Measurements from ENCODE around the gene KLRG1. TPM values are rescaled to one million over a fixed set of nuclear protein-coding genes. Genes with fewer than 3 reads are reported as not detected.

KLRG1 gene
- total RNA-seq (2021; fragmentation: NEBNext Ultra II Directional; extraction: Animal tissue kit (Norgen Biotek cat#: 25700)) (7.9 and 9.1 TPM in 2 replicates), polyA plus RNA-seq (2011; rRNA removed) (7.0 and 12.8 TPM in 2 replicates), polyA minus RNA-seq (2011; rRNA and poly(A)+ RNA removed) (20.6 and 21.4 TPM in 2 replicates)
- polyA plus RNA-seq (2011; cell fraction: cytosol; rRNA removed): 10.4 TPM
- polyA plus RNA-seq (2011; cell fraction: nucleus; rRNA removed): 10.9 TPM
- 4.3 to 9.2 TPM (median 6.0 TPM) in 4 replicates for polyA plus RNA-seq (2012, experiment 1 of 2)
- 2.8 TPM for polyA plus RNA-seq (2012, experiment 2 of 2)
- 6.2 TPM for polyA plus RNA-seq (2013, experiment 1 of 2)
- 6.7 TPM for polyA plus RNA-seq (2013, experiment 2 of 2)
- polyA minus RNA-seq (2011; cell fraction: cytosol; rRNA and poly(A)+ RNA removed): 15.0 TPM
- 38.9 TPM for polyA minus RNA-seq (2011; cell fraction: nucleus; rRNA and poly(A)+ RNA removed)
- long read RNA-seq, experiment 1, partial matches to known transcripts: 1 of 5 reads
- long read RNA-seq, experiment 1, other reads (novel, unspliced or antisense): 1 of 5 reads
- long read RNA-seq, experiment 2, partial matches to known transcripts: 0 of 13 reads
- long read RNA-seq, experiment 2, other reads (novel, unspliced or antisense): 4 of 13 reads

DNA sequence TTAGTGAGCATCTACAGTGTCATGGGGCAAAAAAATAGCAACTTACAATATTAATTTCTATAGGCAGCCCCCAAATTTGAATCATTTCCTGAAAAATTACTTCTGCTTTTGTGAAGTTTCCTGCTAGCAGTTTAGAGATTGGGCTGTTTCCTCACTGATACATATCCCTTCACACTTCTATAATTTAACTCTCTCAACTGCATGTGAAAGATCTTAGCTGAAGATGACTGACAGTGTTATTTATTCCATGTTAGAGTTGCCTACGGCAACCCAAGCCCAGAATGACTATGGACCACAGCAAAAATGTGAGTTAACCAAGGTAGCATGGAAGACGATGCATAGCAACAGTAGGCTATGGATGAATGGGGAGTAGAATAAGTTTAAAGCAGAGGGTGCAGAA, at the start of gene KLRG1:
Gene KLRG1, plus strand, starts transcription at position 134 of the 400 bp plus-strand sequence. Its CDS starts 90 bp downstream, at position 224.
- CTCF ChIA-PET (ENCODE audit: partially characterized antibody): interaction anchor here (0.7 to 1.1 kb wide), 4 partner anchors 10 to 380 kb away, joined by 3 read pairs; no protein-coding TSS in a partner anchor
- Histone ChIP-seq H3K27me3 (replicated peaks in 1 of 4; ENCODE audit: control insufficient read depth in 3 of 4, extremely low read depth in 1 of 4, insufficient read depth in 3 of 4, low read length in 3 of 4) (no peaks in the 10 kb centered on the region), H2BK20ac (ENCODE audit: low read length) (no peak within 1 kb of the TSS), H2AFZ (ENCODE audit: low read length) (no peak within 1 kb of the TSS), H3K36me3 (ENCODE audit: control insufficient read depth in 2 of 4, insufficient read depth in 4 of 4, low read length in 3 of 4) (no peaks in the 10 kb centered on the region), H3K14ac (ENCODE audit: insufficient read length) (no peak within 1 kb of the TSS), H3K4me2 (ENCODE audit: insufficient read depth in 1 of 2, low read depth in 2 of 2, low read length in 2 of 2) (no peak within 1 kb of the TSS), H3K9me3 (ENCODE audit: insufficient read depth in 2 of 2, low read depth in 1 of 2, low read length in 1 of 2) (no peaks in the 10 kb centered on the region), H3K27ac (ENCODE audit: low read depth, low read length) (no peak within 1 kb of the TSS), H3K9ac (replicated peaks in 1 of 4; ENCODE audit: extremely low read depth in 1 of 4, low read depth in 3 of 4, low read length in 3 of 4) (no peak within 1 kb of the TSS), H3K79me1 (ENCODE audit: low read depth, low read length) (no peaks in the 10 kb centered on the region), H3K4me3 (ENCODE audit: extremely low read depth in 1 of 4, insufficient read depth in 2 of 4, low read depth in 3 of 4, low read length in 4 of 4) (no peak within 1 kb of the TSS), H2AK5ac (ENCODE audit: low read depth, low read length) (no peak within 1 kb of the TSS), H3K4me1 (replicated peaks in 1 of 4; ENCODE audit: control insufficient read depth in 3 of 4, insufficient read depth in 4 of 4, low read length in 3 of 4) (no peaks in the 10 kb centered on the region), H2BK15ac (ENCODE audit: low read length) (no peak within 1 kb of the TSS), H3K56ac (replicated peaks; ENCODE audit: insufficient read length, low read depth, low read length) (no peak within 1 kb of the TSS), H4K20me1 (replicated peaks in 1 of 2; ENCODE audit: control insufficient read depth in 1 of 2, insufficient read depth in 2 of 2, low read length in 2 of 2) (no peaks in the 10 kb centered on the region), H3K23me2 (ENCODE audit: low read depth, low read length) (no peaks in the 10 kb centered on the region), H4K5ac (ENCODE audit: insufficient read length, low read depth, low read length) (no peak within 1 kb of the TSS), H3K4ac (replicated peaks; ENCODE audit: insufficient read length, low read depth, low read length) (no peak within 1 kb of the TSS), H3K23ac (ENCODE audit: insufficient read length) (no peak within 1 kb of the TSS), H3K18ac (ENCODE audit: extremely low read depth, low read length) (no peak within 1 kb of the TSS), H2BK5ac (ENCODE audit: low read depth, low read length) (no peak within 1 kb of the TSS), H3K79me2 (ENCODE audit: control insufficient read depth in 1 of 2, insufficient read depth in 2 of 2, low read length in 2 of 2) (no peaks in the 10 kb centered on the region), H4K91ac (replicated peaks; ENCODE audit: insufficient read length, low read length) (no peak within 1 kb of the TSS), H2BK12ac (ENCODE audit: low read depth, low read length) (no peak within 1 kb of the TSS), H2BK120ac (replicated peaks; ENCODE audit: low read depth, low read length) (no peak within 1 kb of the TSS), H4K8ac (ENCODE audit: extremely low read depth, insufficient read depth, low read length) (no peak within 1 kb of the TSS)
- POLR2A ChIA-PET (ENCODE audit: partially characterized antibody): interaction anchor here (0.5 to 0.6 kb wide), 2 partner anchors 194 to 431 kb away, joined by 3 to 4 read pairs; no protein-coding TSS in a partner anchor
- FAIRE-seq (no peak), DNase-seq (ENCODE audit: low read depth in 1 of 2, low spot score in 2 of 2) (no peak)
- WGBS, 2 experiments (ENCODE audit: extremely low coverage in 1 of 2, insufficient coverage in 1 of 2, insufficient read length in 1 of 2, insufficient replicate concordance in 2 of 2, low coverage in 1 of 2, low lambda C conversion rate in 2 of 2, missing lambda C conversion rate in 1 of 2): 98% methylated on average over 2 of the region's 2 CpGs; no CpG with 5 or more reads in 1 of the 2 experiments
- TF ChIP-seq, protein P1, sequence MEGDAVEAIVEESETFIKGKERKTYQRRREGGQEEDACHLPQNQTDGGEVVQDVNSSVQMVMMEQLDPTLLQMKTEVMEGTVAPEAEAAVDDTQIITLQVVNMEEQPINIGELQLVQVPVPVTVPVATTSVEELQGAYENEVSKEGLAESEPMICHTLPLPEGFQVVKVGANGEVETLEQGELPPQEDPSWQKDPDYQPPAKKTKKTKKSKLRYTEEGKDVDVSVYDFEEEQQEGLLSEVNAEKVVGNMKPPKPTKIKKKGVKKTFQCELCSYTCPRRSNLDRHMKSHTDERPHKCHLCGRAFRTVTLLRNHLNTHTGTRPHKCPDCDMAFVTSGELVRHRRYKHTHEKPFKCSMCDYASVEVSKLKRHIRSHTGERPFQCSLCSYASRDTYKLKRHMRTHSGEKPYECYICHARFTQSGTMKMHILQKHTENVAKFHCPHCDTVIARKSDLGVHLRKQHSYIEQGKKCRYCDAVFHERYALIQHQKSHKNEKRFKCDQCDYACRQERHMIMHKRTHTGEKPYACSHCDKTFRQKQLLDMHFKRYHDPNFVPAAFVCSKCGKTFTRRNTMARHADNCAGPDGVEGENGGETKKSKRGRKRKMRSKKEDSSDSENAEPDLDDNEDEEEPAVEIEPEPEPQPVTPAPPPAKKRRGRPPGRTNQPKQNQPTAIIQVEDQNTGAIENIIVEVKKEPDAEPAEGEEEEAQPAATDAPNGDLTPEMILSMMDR (IDR thresholded peaks at IDR 0.05; ENCODE audit: control extremely low read depth in 1 of 3, insufficient read depth in 1 of 3, low read depth in 1 of 3, low read length in 3 of 3): no peak
- no peak for TF ChIP-seq SAP30 (IDR thresholded peaks at IDR 0.05; ENCODE audit: insufficient read depth, insufficient replicate concordance, low read length)
- TF ChIP-seq ZNF274 (IDR thresholded peaks at IDR 0.05; ENCODE audit: borderline replicate concordance, extremely low read depth, low read length): no peak
- no peak for TF ChIP-seq GTF2F1 (IDR thresholded peaks at IDR 0.05; ENCODE audit: borderline replicate concordance, low read depth, low read length)
- TF ChIP-seq TAF7 (optimal IDR thresholded peaks at IDR 0.05; ENCODE audit: borderline replicate concordance, low read depth, low read length): no peak
- no peak for TF ChIP-seq POU5F1 (IDR thresholded peaks at IDR 0.05; ENCODE audit: low read depth, low read length)
- TF ChIP-seq POLR2A (IDR thresholded peaks at IDR 0.05; ENCODE audit: control extremely low read depth in 1 of 2, low read depth in 2 of 2, low read length in 2 of 2): no peak
- TF ChIP-seq CHD2 (IDR thresholded peaks at IDR 0.05; ENCODE audit: low read length): no peak

All from H1 (cell line).